NCI-H2081 treated with DMSO at 0.1 percent for 48 hours (cell line): ENCODE results near the gene DCLK1.

Source experiments
- DNase-seq: peaks from one replicate; lab custom pipeline; 2025; lab: John Stamatoyannopoulos, UW

Gene DCLK1

GRCh38 chr13:35785576-35786303 is 345.4 kb downstream of the DCLK1 start:
- DNase-seq = no peak

- no peak for DNase-seq
Observed at GRCh38 chr13:35784286-35784951, 346.8 kb downstream of the DCLK1 start.

GRCh38 chr13:35782793-35783192 is 348.4 kb downstream of the DCLK1 start:
- DNase-seq = no peak

- DNase-seq = no peak
Observed at GRCh38 chr13:35781036-35782000, 349.9 kb downstream of the DCLK1 start.

GRCh38 chr13:35780613-35781012 is 350.6 kb downstream of the DCLK1 start:
- DNase-seq = no peak

- no peak for DNase-seq
Observed at GRCh38 chr13:35771898-35772297, 359.3 kb downstream of the DCLK1 start.

GRCh38 chr13:35770756-35771297 is 360.4 kb downstream of the DCLK1 start:
- no peak for DNase-seq

- DNase-seq = no peak
Observed at GRCh38 chr13:35769812-35770211, 361.4 kb downstream of the DCLK1 start.

GRCh38 chr13:35768551-35768950 is 362.6 kb downstream of the DCLK1 start:
- no peak for DNase-seq

- peak; percentile 43 for DNase-seq
Observed at GRCh38 chr13:35768073-35768472, 363.1 kb downstream of the DCLK1 start.

GRCh38 chr13:35767256-35767976 is 363.8 kb downstream of the DCLK1 start:
- DNase-seq = no peak

GRCh38 chr13:35766663-35767062 is 364.5 kb downstream of the DCLK1 start:
- no peak for DNase-seq

GRCh38 chr13:35765941-35766340 is 365.2 kb downstream of the DCLK1 start:
- no peak for DNase-seq

- no peak for DNase-seq
Observed at GRCh38 chr13:35765366-35765765, 365.8 kb downstream of the DCLK1 start.

GRCh38 chr13:35764326-35765015 is 366.7 kb downstream of the DCLK1 start:
- no peak for DNase-seq

- no peak for DNase-seq
Observed at GRCh38 chr13:35763782-35764123, 367.4 kb downstream of the DCLK1 start.

GRCh38 chr13:35763060-35763781 is 368.0 kb downstream of the DCLK1 start:
- DNase-seq = no peak

GRCh38 chr13:35761440-35762252 is 369.5 kb downstream of the DCLK1 start:
- no peak for DNase-seq

- DNase-seq = no peak
Observed at GRCh38 chr13:35760735-35761281, 370.4 kb downstream of the DCLK1 start.
